Stimulated activated CD4-positive, alpha-beta T cell treated with anti-CD3 and anti-CD28 coated beads, Interleukin-12 subunit alpha, Interleukin-12 subunit beta, amount 100 ng/mL, for 48 hours (primary cell): Measurements from ENCODE around the gene KCNK1.

Experiments
- DNase-seq, 3 donors: peaks; one replicate each; pipeline ENCODE4 v3.0.0-alpha.2; 2020; ENCODE audit warnings: low read depth in 2 of 3, low spot score in 1 of 3

Gene KCNK1

GRCh38 chr1:233635765-233636502, 22.0 kb downstream of the KCNK1 start:
- DNase-seq = no peak

- DNase-seq = no peak
Measured at GRCh38 chr1:233636503-233636877, 22.6 kb downstream of the KCNK1 start.

GRCh38 chr1:233638513-233638912, 24.6 kb downstream of the KCNK1 start:
- no peak for DNase-seq

DNA sequence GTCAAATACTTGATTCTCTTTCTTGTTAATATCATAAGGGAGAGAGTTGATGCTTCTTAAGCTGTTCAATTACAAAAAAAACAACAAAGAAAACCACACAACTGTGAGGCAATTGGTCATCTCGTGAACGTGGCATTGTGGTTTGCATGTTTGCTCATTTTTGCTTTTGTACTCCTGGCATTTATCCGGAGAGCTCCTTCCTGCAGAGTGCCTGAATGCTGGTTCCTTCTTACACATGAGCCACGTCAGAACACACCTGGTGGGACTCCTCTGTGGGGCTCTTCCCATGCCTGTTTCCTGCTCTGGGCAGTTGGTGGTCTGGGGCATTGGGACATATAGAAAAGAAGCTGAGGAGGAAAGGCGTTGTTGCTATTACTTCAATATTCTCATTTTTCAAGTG, 25.7 kb downstream of the KCNK1 start:
- DNase-seq = no peak

DNA sequence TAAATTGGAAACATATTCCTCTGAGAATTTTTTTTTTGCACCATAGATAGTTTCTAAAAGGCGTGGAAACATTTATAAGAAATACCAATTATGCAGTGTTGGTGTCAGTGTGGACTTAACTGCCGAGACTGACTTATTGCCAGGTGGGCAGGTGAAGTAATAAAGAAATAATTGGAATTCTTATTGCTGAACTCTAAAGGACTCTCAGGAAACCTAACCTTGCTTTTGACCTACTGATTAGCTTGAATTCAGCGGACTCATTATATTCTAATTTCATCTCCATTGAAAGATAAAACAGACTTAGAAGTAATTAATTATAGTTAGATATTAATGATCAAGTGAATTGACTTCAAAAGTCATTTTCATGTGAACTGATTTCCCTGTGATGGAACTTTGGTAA, 26.3 kb downstream of the KCNK1 start:
- no peak for DNase-seq

GRCh38 chr1:233641029-233641428, 27.1 kb downstream of the KCNK1 start:
- no peak for DNase-seq

GRCh38 chr1:233647073-233647472, 33.2 kb downstream of the KCNK1 start:
- DNase-seq = no peak

DNA sequence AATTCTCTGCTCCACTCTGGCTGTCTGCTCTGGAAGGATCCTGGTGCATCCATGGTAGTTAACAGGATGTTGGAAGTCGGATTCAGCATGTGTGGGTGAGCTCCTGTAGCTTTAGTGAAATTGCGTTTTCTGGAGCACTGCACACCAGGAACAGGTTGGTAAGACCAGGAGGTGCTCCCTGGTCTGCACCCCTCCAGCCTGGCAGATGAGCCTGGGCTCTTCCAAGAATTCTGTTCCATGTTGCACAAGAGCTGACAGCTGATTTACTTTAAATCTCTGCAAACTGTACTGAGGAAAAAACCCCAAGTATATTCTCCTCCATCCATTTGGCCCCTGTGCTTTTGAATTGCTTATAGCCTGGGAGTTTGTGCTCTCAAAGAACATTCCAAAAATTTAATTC, 33.7 kb downstream of the KCNK1 start:
- no peak for DNase-seq

DNA sequence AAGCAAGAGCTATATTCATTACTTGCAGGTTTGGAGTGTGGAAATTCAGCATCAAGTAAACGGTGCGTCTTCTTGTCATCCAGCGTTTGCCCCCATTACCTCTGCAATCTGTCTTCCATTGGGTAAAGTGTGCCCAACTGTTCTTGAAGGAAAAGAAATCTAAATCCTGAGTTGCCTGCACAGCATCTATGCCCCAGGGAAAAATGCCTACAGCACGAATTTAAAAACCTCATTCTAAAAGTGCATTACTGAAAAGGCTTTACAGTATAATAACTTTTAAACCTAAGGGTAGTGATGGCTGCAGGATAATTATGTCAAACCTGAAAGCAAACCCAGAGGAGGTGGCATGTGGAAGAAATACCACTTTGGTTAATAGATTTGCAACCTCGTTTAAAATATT, 37.2 kb downstream of the KCNK1 start:
- DNase-seq = no peak

DNA sequence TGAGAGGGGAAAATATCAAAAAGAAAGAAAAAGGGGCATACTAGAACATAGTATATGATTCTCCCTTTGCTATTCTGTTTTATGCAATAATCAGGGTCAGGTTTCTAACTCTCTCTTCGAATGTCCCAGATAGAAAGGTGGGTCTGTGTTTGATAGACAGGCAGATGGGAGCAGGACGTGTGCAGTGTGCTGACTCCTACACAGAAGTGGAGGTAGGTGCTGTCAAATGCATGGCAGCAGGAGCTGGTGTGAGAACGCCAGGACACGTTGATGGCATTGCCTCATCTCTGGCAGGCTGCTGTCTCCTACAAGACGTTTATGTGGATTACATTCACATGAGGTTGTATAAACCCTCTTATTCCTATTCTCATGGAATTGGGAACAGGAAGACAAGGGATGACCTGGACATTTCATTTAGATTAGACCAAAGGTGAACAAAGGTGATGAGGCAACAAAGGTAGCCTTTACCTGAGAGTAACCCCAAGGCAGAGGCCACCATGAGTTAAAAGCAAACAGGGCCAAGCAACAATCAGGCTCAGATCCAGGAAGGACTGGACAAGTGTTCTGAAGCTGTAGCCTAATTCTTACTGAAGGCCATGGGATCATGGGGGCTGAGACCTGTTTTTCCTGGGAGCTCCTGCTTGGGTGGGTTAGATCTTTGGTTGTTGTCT, 37.8 kb downstream of the KCNK1 start:
- no peak for DNase-seq

DNA sequence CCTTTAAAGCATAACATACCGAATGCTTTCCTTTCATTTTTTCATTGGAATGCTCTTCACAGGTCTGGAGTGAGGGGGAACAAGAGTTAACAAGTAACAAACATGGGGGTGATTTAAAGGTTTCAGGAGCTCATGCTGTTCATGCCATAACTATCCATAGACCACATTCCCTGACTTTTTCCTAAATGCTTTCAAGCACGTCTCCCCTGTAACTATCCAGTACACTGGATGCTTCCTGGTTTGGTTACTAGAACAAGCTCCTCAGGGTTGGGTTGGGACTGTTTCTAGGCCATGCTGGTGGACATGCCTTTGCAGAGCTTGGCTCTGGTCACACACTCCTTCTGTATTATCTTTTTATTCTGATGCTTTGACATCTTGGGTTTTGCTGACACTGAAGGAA, 38.6 kb downstream of the KCNK1 start:
- no peak for DNase-seq

GRCh38 chr1:233654658-233655280, 40.9 kb downstream of the KCNK1 start:
- DNase-seq = no peak

DNA sequence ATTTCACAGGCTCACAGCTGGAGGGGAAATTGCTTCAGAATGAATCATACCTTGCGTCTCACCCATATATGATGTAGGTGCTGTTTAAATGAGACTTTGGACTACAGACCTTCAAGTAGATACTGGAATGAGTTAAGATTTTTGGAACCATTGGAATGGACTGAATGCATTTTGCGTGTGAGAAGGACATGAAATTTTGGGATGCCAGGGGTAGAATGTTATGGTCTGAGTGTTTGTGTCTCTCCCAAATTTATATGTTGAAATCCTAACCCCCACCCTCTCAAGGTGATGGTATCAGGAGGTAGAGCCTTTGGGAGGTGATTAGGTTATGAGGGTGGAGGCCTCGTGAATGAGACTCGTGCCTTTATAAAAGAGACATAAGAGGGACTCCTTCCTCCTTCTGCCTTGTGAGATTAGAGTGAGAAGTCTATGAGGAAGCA, 41.4 kb downstream of the KCNK1 start:
- no peak for DNase-seq

- no peak for DNase-seq
Measured at GRCh38 chr1:233656032-233656635, 42.2 kb downstream of the KCNK1 start.

DNA sequence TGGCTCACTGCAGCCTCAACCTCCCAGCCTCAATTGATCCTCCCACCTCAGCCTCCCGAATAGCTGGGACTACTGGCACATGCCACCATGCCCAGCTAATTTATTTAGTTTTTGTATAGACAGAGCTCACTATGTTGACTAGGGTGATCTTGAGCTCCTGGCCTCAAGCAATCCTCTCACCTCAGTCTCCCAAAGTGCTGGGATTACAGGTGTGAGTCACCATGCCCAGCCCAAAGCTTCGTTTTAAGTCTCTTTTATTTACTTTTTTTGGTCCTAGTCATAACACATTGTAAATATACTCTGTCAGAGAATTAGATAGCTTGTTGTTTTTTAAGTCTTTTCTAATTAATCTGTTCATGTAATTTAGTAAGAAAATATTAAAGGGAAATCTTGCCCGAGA, 42.8 kb downstream of the KCNK1 start:
- no peak for DNase-seq

GRCh38 chr1:233657466-233657865, 43.6 kb downstream of the KCNK1 start:
- DNase-seq = no peak

DNA sequence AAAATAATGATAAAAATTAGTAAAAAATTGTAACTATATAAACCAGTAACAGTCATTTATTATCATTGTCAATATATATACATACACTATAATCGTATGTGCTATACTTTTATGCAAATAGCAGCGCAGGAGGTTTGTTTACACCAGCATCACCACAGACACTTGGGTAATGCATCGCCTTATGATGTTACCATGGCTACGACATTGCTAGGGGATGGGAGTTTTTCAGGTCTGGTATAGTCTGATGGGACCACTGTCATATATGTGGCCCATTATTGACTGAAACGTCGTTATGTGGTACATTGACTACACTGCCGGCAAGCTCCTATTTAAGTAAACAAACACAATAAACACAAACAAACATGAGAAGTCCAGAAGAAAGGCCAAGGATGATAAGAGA, 45.6 kb downstream of the KCNK1 start:
- no peak for DNase-seq

DNA sequence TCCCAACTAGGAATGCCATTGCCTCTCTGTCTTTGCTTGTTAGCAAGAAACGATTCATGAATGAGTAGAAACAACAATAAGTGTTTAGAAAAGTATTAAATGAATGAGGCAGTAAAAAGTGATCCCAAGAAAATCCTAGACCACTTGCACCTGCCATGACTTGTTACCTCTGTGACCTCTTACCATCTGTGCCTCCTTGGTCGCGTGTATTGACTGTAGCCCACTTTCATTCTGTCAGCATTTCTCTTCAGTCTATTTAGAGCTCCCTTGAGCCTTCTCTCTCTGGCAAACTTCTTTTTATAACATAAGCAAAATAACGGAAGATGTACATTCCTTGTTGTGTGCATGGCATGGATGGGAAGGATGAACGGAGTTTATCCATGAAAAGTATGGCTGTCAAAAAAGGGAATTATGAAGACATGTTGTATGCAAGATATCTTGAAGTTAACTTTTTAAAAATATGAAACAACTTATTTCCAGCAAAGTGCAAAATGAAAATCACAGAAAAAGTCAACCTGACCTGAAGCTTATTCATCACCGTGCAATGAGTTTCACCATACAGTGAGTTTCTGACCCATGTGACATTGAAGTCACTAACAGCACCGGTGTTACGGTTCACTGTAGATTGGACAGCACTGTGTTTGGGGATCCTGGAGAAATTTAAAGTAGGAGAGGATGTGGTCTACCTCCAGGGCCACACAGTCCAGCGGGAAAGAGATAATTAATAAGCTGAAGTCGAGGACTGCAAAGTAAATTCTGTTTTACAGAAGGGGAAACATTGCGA, 47.7 kb downstream of the KCNK1 start:
- DNase-seq = no peak

DNA sequence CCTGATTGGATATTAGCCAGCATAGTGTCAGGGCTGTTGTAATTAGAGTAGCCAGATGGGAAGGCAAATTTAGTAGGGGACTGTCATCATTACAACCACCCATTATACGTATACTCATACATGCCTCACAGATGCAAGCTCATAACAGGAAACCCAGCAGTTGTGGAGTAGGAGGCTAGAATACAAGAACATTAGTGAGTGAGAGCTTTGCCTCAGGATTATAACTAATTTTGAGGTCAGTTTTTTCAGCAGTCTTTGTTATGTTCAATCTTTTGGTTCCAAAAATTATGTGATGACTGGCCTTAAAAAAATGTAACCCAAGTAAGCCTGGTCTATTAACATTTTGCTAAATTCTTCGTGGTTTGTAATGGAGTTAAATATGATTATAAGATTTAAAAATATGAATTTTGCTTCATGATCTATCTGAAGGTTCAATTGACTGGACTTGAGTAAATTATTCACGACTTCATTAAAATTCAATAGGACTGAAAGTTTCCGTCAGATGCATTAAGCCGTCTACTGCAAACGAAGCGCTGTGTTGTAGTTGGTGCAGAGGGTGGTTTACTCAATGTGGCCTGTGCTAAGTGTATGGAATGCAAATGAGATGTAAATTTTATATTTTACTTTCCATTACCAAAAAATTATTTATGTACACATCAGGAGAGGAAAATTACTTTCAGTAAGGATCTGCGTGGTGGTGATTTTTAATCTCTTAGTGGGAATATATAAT, 48.8 kb downstream of the KCNK1 start:
- no peak for DNase-seq

GRCh38 chr1:233664253-233664652, 50.3 kb downstream of the KCNK1 start:
- no peak for DNase-seq
